Activated naive CD8-positive, alpha-beta T cell treated with anti-CD3 and anti-CD28 coated beads, Interleukin-2, amount 50 U/mL, for 16 hours (primary cell): ENCODE results near the gene COPB2.
"Not testable (repeated sequence)": the region's sequence is repeated elsewhere in the genome, so short reads cannot be mapped to it uniquely, and the experiment has no call there.

Experiments used
- DNase-seq: peaks from one replicate; pipeline ENCODE4 v3.0.0-alpha.2; 2020; ENCODE audit warnings: low read depth, low spot score

The COPB2 gene

GRCh38 chr3:139378587-139379241 is 10.7 kb downstream of the COPB2 start:
- DNase-seq: no peak

GRCh38 chr3:139377378-139377777 is 12.1 kb downstream of the COPB2 start:
- no peak for DNase-seq

- DNase-seq: no peak
Measured at GRCh38 chr3:139374099-139374498, 15.3 kb downstream of the COPB2 start.

- DNase-seq: no peak
Measured at GRCh38 chr3:139364549-139364948, 24.9 kb downstream of the COPB2 start.

- no peak for DNase-seq
Measured at GRCh38 chr3:139361276-139361675, 28.2 kb downstream of the COPB2 start.

GRCh38 chr3:139358841-139359562 is 30.4 kb downstream of the COPB2 start:
- no peak for DNase-seq

- no peak for DNase-seq
Measured at GRCh38 chr3:139357899-139358298, 31.5 kb downstream of the COPB2 start.

- DNase-seq: no peak
Measured at GRCh38 chr3:139355891-139356290, 33.6 kb downstream of the COPB2 start.

- DNase-seq: no peak
Measured at GRCh38 chr3:139355476-139355875, 34.0 kb downstream of the COPB2 start.

- no peak for DNase-seq
Measured at GRCh38 chr3:139354661-139355060, 34.8 kb downstream of the COPB2 start.

- DNase-seq: no peak
Measured at GRCh38 chr3:139353920-139354556, 35.4 kb downstream of the COPB2 start.

GRCh38 chr3:139346771-139347170 is 42.7 kb downstream of the COPB2 start:
- DNase-seq: no peak

GRCh38 chr3:139343895-139344856 is 45.3 kb downstream of the COPB2 start, which contains the start of gene MRPS22:
Gene MRPS22, plus strand, starts transcription at chr3:139344020. Its CDS starts 7 bp downstream, at chr3:139344027.
- peak; percentile 62 for DNase-seq

- no peak for DNase-seq
Measured at GRCh38 chr3:139342054-139342453, 47.4 kb downstream of the COPB2 start.

- no peak for DNase-seq
Measured at GRCh38 chr3:139340784-139341183, 48.7 kb downstream of the COPB2 start.

GRCh38 chr3:139339219-139339906 is 50.1 kb downstream of the COPB2 start:
- no peak for DNase-seq

- DNase-seq: no peak
Measured at GRCh38 chr3:139338405-139338804, 51.0 kb downstream of the COPB2 start.

- DNase-seq: not testable (repeated sequence)
Measured at GRCh38 chr3:139334675-139335074, 54.8 kb downstream of the COPB2 start.

- no peak for DNase-seq
Measured at GRCh38 chr3:139332092-139332491, 57.4 kb downstream of the COPB2 start.

- peak; percentile 78 for DNase-seq
Measured at GRCh38 chr3:139329364-139329850, 60.0 kb downstream of the COPB2 start.

GRCh38 chr3:139328356-139328755 is 61.1 kb downstream of the COPB2 start:
- no peak for DNase-seq
